WERI-Rb-1 (cell line): ENCODE results near the gene WBP1.

Source experiments
- DNase-seq: peaks from one replicate; pipeline ENCODE4 v3.0.0-alpha.2; 2020
- H3K27ac ChIP-seq: fragments of 250-450 bp; sonication (Bioruptor Pico); 2 replicates; pipeline ENCODE4 v1.5.1; 2020; ENCODE audit warnings: mild to moderate bottlenecking, moderate library complexity
- H3K27me3 ChIP-seq: fragments of 250-450 bp; sonication (Bioruptor Pico); 2 replicates; pipeline ENCODE4 v1.5.1; 2021; ENCODE audit warnings: mild to moderate bottlenecking, low read depth, moderate library complexity; ENCODE audit not compliant: insufficient read depth, severe bottlenecking
- H3K36me3 ChIP-seq: fragments of 250-450 bp; sonication (Bioruptor Pico); 2 replicates; pipeline ENCODE4 v1.5.1; 2020; ENCODE audit warnings: mild to moderate bottlenecking, moderate library complexity
- H3K4me3 ChIP-seq: 2 replicates; pipeline ENCODE4 v1.5.1; 2011; ENCODE audit warnings: low read depth, mild to moderate bottlenecking, control low read depth, low read length
- H3K9me3 ChIP-seq: fragments of 250-450 bp; sonication (Bioruptor Pico); 2 replicates; pipeline ENCODE4 v1.5.1; 2021; ENCODE audit warnings: mild to moderate bottlenecking, moderate library complexity; ENCODE audit not compliant: severe bottlenecking
- CTCF ChIP-seq: IDR thresholded peaks from 2 replicates; pipeline ENCODE4 v1.5.1; 2011; ENCODE audit warnings: low read depth, mild to moderate bottlenecking, control low read depth, inconsistent platforms, low read length

The WBP1 gene

GRCh38 chr2:74421221-74421870, 36.9 kb upstream of the WBP1 start, which contains the start of the genes C2orf81 and WDR54:
Gene C2orf81, minus strand, starts transcription at chr2:74421619. Its CDS starts 59 bp downstream, at chr2:74421560.
Gene WDR54, plus strand, starts transcription at chr2:74421730. Its CDS starts 424 bp downstream, at chr2:74422154.
- no peaks in the 10 kb centered on the region for H3K9me3 ChIP-seq
- H3K27me3 ChIP-seq: no peaks in the 10 kb centered on the region
- peak within 1 kb of the TSS; percentile 83 for H3K27ac ChIP-seq
- TF ChIP-seq CTCF: no peak
- peak; percentile 96 for DNase-seq
- H3K4me3 ChIP-seq: peak within 1 kb of the TSS; percentile 88
- H3K36me3 ChIP-seq: peaks cover 12% of the 10 kb centered on the region

GRCh38 chr2:74423231-74424095, 34.8 kb upstream of the WBP1 start:
- H3K27ac ChIP-seq: no peak overlapping the region
- H3K9me3 ChIP-seq: no peaks in the 10 kb centered on the region
- no peak for TF ChIP-seq CTCF
- no peaks in the 10 kb centered on the region for H3K27me3 ChIP-seq
- no peak for DNase-seq
- H3K4me3 ChIP-seq: no peak overlapping the region
- peaks cover 26% of the 10 kb centered on the region for H3K36me3 ChIP-seq

GRCh38 chr2:74424139-74424992, 33.9 kb upstream of the WBP1 start:
- Histone ChIP-seq H3K27ac (no peak overlapping the region), H3K9me3 (no peaks in the 10 kb centered on the region), H3K36me3 (peaks cover 35% of the 10 kb centered on the region), H3K4me3 (no peak overlapping the region), H3K27me3 (no peaks in the 10 kb centered on the region)
- TF ChIP-seq CTCF: no peak
- no peak for DNase-seq

- Histone ChIP-seq H3K9me3 (no peaks in the 10 kb centered on the region), H3K36me3 (peaks cover 41% of the 10 kb centered on the region), H3K27me3 (no peaks in the 10 kb centered on the region), H3K27ac (no peak overlapping the region), H3K4me3 (no peak overlapping the region)
- DNase-seq: no peak
- no peak for TF ChIP-seq CTCF
Observed at GRCh38 chr2:74424995-74425406, 33.2 kb upstream of the WBP1 start.

- no peak overlapping the region for H3K4me3 ChIP-seq
- DNase-seq: no peak
- no peaks in the 10 kb centered on the region for H3K9me3 ChIP-seq
- no peaks in the 10 kb centered on the region for H3K27me3 ChIP-seq
- H3K27ac ChIP-seq: no peak overlapping the region
- TF ChIP-seq CTCF: no peak
- peaks cover 46% of the 10 kb centered on the region for H3K36me3 ChIP-seq
Observed at GRCh38 chr2:74425523-74425922, 32.7 kb upstream of the WBP1 start.
